ENCODE data around the gene ACTR1B.

DNA sequence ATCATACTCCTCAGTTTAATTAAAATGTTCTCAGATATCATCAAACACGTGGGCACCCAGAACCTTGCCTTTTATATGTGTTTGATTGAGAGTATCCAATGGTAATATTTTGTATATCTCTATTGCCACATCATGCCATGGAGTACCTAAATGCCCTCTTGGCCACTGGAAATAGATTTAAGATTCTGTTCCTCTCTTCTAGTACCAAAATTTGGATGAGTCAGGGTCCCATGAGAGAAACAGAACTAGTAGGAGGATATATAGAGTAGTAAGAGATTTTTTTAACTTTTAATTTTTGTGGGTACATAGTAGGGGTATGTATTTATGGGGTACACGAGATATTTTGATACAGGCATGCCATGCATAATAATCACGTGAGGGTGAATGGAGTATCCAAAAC lies 39.9 kb upstream of the ACTR1B start:
- TF ChIP-seq POLR2AphosphoS5 (IDR thresholded peaks at IDR 0.05) = no peak
- no peak for TF ChIP-seq EP300 (IDR thresholded peaks at IDR 0.05)
- TF ChIP-seq, protein P1, sequence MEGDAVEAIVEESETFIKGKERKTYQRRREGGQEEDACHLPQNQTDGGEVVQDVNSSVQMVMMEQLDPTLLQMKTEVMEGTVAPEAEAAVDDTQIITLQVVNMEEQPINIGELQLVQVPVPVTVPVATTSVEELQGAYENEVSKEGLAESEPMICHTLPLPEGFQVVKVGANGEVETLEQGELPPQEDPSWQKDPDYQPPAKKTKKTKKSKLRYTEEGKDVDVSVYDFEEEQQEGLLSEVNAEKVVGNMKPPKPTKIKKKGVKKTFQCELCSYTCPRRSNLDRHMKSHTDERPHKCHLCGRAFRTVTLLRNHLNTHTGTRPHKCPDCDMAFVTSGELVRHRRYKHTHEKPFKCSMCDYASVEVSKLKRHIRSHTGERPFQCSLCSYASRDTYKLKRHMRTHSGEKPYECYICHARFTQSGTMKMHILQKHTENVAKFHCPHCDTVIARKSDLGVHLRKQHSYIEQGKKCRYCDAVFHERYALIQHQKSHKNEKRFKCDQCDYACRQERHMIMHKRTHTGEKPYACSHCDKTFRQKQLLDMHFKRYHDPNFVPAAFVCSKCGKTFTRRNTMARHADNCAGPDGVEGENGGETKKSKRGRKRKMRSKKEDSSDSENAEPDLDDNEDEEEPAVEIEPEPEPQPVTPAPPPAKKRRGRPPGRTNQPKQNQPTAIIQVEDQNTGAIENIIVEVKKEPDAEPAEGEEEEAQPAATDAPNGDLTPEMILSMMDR (IDR thresholded peaks at IDR 0.05) = no peak
- no peak for TF ChIP-seq POLR2A (IDR thresholded peaks at IDR 0.05)

Measured in gastroesophageal sphincter (tissue), 3 donors.